Endodermal cell (in vitro differentiated cells): ENCODE data around the gene SRGAP3. TPM values are rescaled to one million over a fixed set of nuclear protein-coding genes. Genes with fewer than 3 reads are reported as not detected.

Source experiments
- DNase-seq: peaks from one replicate; pipeline ENCODE4 v3.0.0-alpha.2; 2017
- H3K27ac ChIP-seq: 2 replicates; pipeline ENCODE4 v1.5.1; 2013; ENCODE audit warnings: mild to moderate bottlenecking, low read depth, low read length, moderate library complexity
- H3K27me3 ChIP-seq: 2 replicates; pipeline ENCODE4 v1.6.1; 2013; ENCODE audit warnings: mild to moderate bottlenecking, low read length, moderate library complexity; ENCODE audit not compliant: insufficient read depth, control insufficient read depth, poor library complexity, severe bottlenecking
- H3K36me3 ChIP-seq: 2 replicates; pipeline ENCODE4 v1.7.0; 2013; ENCODE audit warnings: mild to moderate bottlenecking, low read length, moderate library complexity; ENCODE audit not compliant: control insufficient read depth, insufficient read depth
- H3K4me1 ChIP-seq: one replicate; pipeline ENCODE4 v1.7.0; 2013; ENCODE audit warnings: low read length; ENCODE audit not compliant: control insufficient read depth, insufficient read depth
- H3K4me3 ChIP-seq: 2 replicates; pipeline ENCODE4 v1.5.1; 2013; ENCODE audit warnings: mild to moderate bottlenecking, low read length, moderate library complexity
- H3K9ac ChIP-seq: 2 replicates; pipeline ENCODE4 v1.6.1; 2013; ENCODE audit warnings: mild to moderate bottlenecking, low read length, moderate library complexity; ENCODE audit not compliant: poor library complexity, severe bottlenecking; ENCODE audit errors: extremely low read depth
- H3K9me3 ChIP-seq: 2 replicates; pipeline ENCODE4 v1.6.1; 2013; ENCODE audit warnings: mild to moderate bottlenecking, low read length, moderate library complexity; ENCODE audit not compliant: control insufficient read depth
- H3K27ac Mint-ChIP-seq: 2 replicates; pipeline ENCODE4 v1.8.0; 2020; ENCODE audit warnings: mixed read lengths
- H3K27me3 Mint-ChIP-seq: 2 replicates; pipeline ENCODE4 v1.8.0; 2021; ENCODE audit warnings: mild to moderate bottlenecking, mixed read lengths; ENCODE audit not compliant: insufficient read depth
- H3K36me3 Mint-ChIP-seq: 2 replicates; pipeline ENCODE4 v1.8.0; 2020; ENCODE audit warnings: low read depth, mixed read lengths
- H3K4me1 Mint-ChIP-seq: 2 replicates; pipeline ENCODE4 v1.8.0; 2020; ENCODE audit warnings: mixed read lengths
- H3K4me3 Mint-ChIP-seq: 2 replicates; pipeline ENCODE4 v1.8.0; 2020; ENCODE audit warnings: mild to moderate bottlenecking, moderate library complexity, mixed read lengths
- H3K9me3 Mint-ChIP-seq: 2 replicates; pipeline ENCODE4 v1.8.0; 2020; ENCODE audit warnings: mild to moderate bottlenecking, mixed read lengths
- WGBS, 2 experiments: methylation state at CpG; one replicate each; pipeline versions ENCODE4 v1.1.5 to v1.1.7; 2013; ENCODE audit warnings: missing lambda C conversion rate in 2 of 2, mixed read lengths in 1 of 2; ENCODE audit not compliant: insufficient coverage in 1 of 2, insufficient read length in 1 of 2; 5-methylcytosine and 5-hydroxymethylcytosine counted together
- total RNA-seq, 2 donors: library from RNA; stranded (reverse); fragmentation: NEBNext Ultra II Directional in 1 of 2; extraction: Animal tissue kit (Norgen Biotek cat#: 25700) in 1 of 2; gene quantifications; 2 replicates in 1 of 2; 3 replicates in 1 of 2; pipeline ENCODE4 v1.2.1, GENCODE V29; 2021
- TF ChIP-seq, protein P1 (sequence below): fragments of 200-600 bp; sonication (generic); conservative IDR thresholded peaks from 2 replicates; pipeline ENCODE4 v1.5.0; 2021; ENCODE audit warnings: antibody characterized with exemption, mild to moderate bottlenecking

Gene SRGAP3
- total RNA-seq, 2 donors from 2014 or later = 5.0 to 8.1 TPM

DNA sequence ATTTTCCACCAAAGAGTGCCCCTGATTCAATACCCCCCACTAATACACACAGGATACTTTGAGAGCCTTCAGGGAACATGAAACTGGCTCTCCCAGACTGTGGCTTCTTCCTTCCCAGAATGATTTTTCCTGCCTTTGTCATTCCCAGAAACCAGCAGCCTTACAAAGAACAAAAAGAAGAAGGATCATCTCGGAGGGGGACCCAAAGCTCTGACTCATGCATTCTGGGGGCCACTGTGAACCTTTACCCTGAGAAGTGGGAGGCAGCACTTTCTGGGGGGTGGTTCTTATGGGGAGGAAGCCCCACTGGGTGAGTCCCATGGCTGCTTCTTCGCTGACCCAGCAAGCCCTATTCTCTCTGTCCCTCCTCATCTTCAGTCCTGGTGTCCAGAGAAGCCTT lies 241.5 kb downstream of the SRGAP3 start:
- no peak overlapping the region for H3K9ac ChIP-seq
- no peaks in the 10 kb centered on the region for H3K9me3 ChIP-seq
- Mint-ChIP-seq H3K9me3 (no peaks in the 10 kb centered on the region), H3K4me3 (no peak overlapping the region), H3K27me3 (no peaks in the 10 kb centered on the region), H3K4me1 (no peaks in the 10 kb centered on the region), H3K27ac (no peak overlapping the region), H3K36me3 (no peaks in the 10 kb centered on the region)
- H3K4me1 ChIP-seq = no peaks in the 10 kb centered on the region
- DNase-seq = peak; percentile 48
- H3K27me3 ChIP-seq = no peaks in the 10 kb centered on the region
- H3K36me3 ChIP-seq = no peaks in the 10 kb centered on the region
- TF ChIP-seq, protein P1, sequence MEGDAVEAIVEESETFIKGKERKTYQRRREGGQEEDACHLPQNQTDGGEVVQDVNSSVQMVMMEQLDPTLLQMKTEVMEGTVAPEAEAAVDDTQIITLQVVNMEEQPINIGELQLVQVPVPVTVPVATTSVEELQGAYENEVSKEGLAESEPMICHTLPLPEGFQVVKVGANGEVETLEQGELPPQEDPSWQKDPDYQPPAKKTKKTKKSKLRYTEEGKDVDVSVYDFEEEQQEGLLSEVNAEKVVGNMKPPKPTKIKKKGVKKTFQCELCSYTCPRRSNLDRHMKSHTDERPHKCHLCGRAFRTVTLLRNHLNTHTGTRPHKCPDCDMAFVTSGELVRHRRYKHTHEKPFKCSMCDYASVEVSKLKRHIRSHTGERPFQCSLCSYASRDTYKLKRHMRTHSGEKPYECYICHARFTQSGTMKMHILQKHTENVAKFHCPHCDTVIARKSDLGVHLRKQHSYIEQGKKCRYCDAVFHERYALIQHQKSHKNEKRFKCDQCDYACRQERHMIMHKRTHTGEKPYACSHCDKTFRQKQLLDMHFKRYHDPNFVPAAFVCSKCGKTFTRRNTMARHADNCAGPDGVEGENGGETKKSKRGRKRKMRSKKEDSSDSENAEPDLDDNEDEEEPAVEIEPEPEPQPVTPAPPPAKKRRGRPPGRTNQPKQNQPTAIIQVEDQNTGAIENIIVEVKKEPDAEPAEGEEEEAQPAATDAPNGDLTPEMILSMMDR = no peak
- H3K4me3 ChIP-seq = no peak overlapping the region
- H3K27ac ChIP-seq = peak overlapping the region; percentile 34
- WGBS, 2 experiments = 51% methylated on average over 2 of the region's 2 CpGs; no CpG with 5 or more reads in 1 of the 2 experiments

DNA sequence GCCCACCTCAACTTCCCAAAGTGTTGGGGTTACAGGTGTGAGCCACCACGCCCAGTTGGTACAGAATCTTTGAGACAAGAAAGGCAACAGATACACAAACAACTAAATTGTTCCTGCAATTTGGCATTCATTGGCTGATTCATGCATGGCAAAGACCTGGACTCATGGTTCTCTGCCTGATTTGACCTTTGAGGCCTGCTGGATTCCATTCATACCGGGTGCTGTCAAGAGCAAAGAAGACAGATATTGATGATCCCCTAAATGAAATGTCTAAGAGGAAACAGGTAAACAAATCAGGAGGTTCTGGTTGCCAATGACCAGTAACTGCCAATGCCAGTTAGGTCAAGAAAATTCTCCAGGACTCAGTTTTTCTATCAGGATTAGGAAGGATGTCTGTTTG lies 242.2 kb downstream of the SRGAP3 start:
- WGBS, 2 experiments = 83 to 90% methylated on average over 2 of the region's 2 CpGs
- Histone ChIP-seq H3K36me3 (no peaks in the 10 kb centered on the region), H3K4me1 (no peaks in the 10 kb centered on the region), H3K9me3 (no peaks in the 10 kb centered on the region), H3K27ac (no peak overlapping the region), H3K27me3 (no peaks in the 10 kb centered on the region), H3K9ac (no peak overlapping the region), H3K4me3 (no peak overlapping the region)
- no peaks in the 10 kb centered on the region for H3K36me3 Mint-ChIP-seq
- H3K27me3 Mint-ChIP-seq = no peaks in the 10 kb centered on the region
- TF ChIP-seq, protein P1 = no peak
- H3K27ac Mint-ChIP-seq = no peak overlapping the region
- no peaks in the 10 kb centered on the region for H3K4me1 Mint-ChIP-seq
- no peaks in the 10 kb centered on the region for H3K9me3 Mint-ChIP-seq
- H3K4me3 Mint-ChIP-seq = no peak overlapping the region
- peak; percentile 20 for DNase-seq

DNA sequence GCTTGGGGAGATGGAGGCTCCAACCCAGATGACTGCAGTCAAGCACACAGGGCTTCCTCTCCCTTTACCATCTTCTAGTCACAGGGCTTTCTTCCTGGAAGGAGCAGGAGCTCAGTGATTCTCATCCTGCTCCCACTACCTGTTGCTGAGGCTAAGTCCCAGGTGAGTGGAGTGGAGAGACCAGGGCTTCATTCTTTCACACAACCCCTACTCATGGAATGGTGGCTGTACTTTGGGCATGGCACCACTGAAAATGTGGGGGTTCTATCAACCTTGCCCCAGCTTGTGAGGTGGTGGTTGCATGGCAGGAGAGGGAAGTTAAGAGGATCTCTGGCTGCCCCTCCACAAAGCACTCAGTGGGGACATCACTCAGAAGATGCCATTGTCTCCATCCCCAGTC lies 249.4 kb downstream of the SRGAP3 start:
- no peaks in the 10 kb centered on the region for H3K4me1 ChIP-seq
- H3K4me3 ChIP-seq = no peak overlapping the region
- Mint-ChIP-seq H3K36me3 (no peaks in the 10 kb centered on the region), H3K27ac (no peak overlapping the region), H3K9me3 (no peaks in the 10 kb centered on the region), H3K4me1 (peaks cover 2% of the 10 kb centered on the region), H3K27me3 (no peaks in the 10 kb centered on the region), H3K4me3 (no peak overlapping the region)
- no peak for DNase-seq
- H3K27me3 ChIP-seq = no peaks in the 10 kb centered on the region
- no peaks in the 10 kb centered on the region for H3K36me3 ChIP-seq
- H3K9ac ChIP-seq = no peak overlapping the region
- TF ChIP-seq, protein P1 = no peak
- no peak overlapping the region for H3K27ac ChIP-seq
- no peaks in the 10 kb centered on the region for H3K9me3 ChIP-seq
